Inferior parietal cortex (tissue), 1 donor: ENCODE measurements around the gene ERAS.

Experiments used
- DNase-seq: peaks from one replicate; pipeline ENCODE4 v3.0.0-alpha.2; 2016; ENCODE audit errors: extremely low spot score

ERAS gene

GRCh38 chrX:48826135-48826875 lies at the start of gene ERAS:
TSS of gene ERAS (plus strand) at chrX:48826513. CDS start at chrX:48829124, 2,611 bp downstream.
- no peak for DNase-seq

- DNase-seq, result no peak
These were observed 49.4 kb upstream of the ERAS start for GRCh38 chrX:48776818-48777439.

- no peak for DNase-seq
These were observed 46.9 kb upstream of the ERAS start for GRCh38 chrX:48779399-48779798.

GRCh38 chrX:48781705-48782104 lies 44.6 kb upstream of the ERAS start:
- no peak for DNase-seq

- DNase-seq, result no peak
These were observed 44.1 kb upstream of the ERAS start for GRCh38 chrX:48782216-48782615.

GRCh38 chrX:48782795-48783194 lies 43.5 kb upstream of the ERAS start:
- no peak for DNase-seq

- DNase-seq, result no peak
These were observed 41.6 kb upstream of the ERAS start for GRCh38 chrX:48784726-48785125.

- DNase-seq, result no peak
These were observed 41.1 kb upstream of the ERAS start for GRCh38 chrX:48785186-48785539.

GRCh38 chrX:48785540-48786214 lies 40.6 kb upstream of the ERAS start:
- no peak for DNase-seq

GRCh38 chrX:48786341-48786800 lies 39.9 kb upstream of the ERAS start, which contains the start of gene GATA1:
TSS of gene GATA1 (plus strand) at chrX:48786590. CDS start at chrX:48791110, 4,520 bp downstream.
- no peak for DNase-seq

GRCh38 chrX:48786825-48787504 lies 39.3 kb upstream of the ERAS start:
- DNase-seq, result no peak

GRCh38 chrX:48787505-48788443 lies 38.5 kb upstream of the ERAS start:
- DNase-seq, result no peak

- no peak for DNase-seq
These were observed 36.7 kb upstream of the ERAS start for GRCh38 chrX:48789366-48790220.

- DNase-seq, result no peak
These were observed 35.8 kb upstream of the ERAS start for GRCh38 chrX:48790477-48790876.

GRCh38 chrX:48791063-48791820 lies 35.1 kb upstream of the ERAS start:
- DNase-seq, result no peak

GRCh38 chrX:48792219-48792618 lies 34.1 kb upstream of the ERAS start:
- DNase-seq, result no peak

- no peak for DNase-seq
These were observed 32.4 kb upstream of the ERAS start for GRCh38 chrX:48793935-48794334.

GRCh38 chrX:48794340-48794910 lies 31.9 kb upstream of the ERAS start:
- no peak for DNase-seq

- no peak for DNase-seq
These were observed 31.3 kb upstream of the ERAS start for GRCh38 chrX:48794911-48795515.
